Measurements from ENCODE around the gene TFR2.
"Not testable (repeated sequence)": the region's sequence is repeated elsewhere in the genome, so short reads cannot be mapped to it uniquely, and the experiment has no call there.

- TF ChIP-seq POLR2A, CTCF (IDR thresholded peaks at IDR 0.05): not testable (repeated sequence)
These were observed 27.8 kb upstream of the TFR2 start for GRCh38 chr7:100669106-100669505.
